Nephron progenitor cell (in vitro differentiated cells): ENCODE measurements around the gene SH3RF2.

Source experiments
- DNase-seq: peaks from one replicate; pipeline ENCODE4 v3.0.0; 2021
- H3K27ac Mint-ChIP-seq: 2 replicates; pipeline ENCODE4 v1.8.0; 2021; ENCODE audit warnings: mild to moderate bottlenecking, moderate library complexity, mixed read lengths
- H3K27me3 Mint-ChIP-seq: 2 replicates; pipeline ENCODE4 v1.8.0; 2021; ENCODE audit warnings: mild to moderate bottlenecking, low read depth, mixed read lengths; ENCODE audit not compliant: poor library complexity
- H3K36me3 Mint-ChIP-seq: 2 replicates; pipeline ENCODE4 v1.8.0; 2021; ENCODE audit warnings: low read depth, mixed read lengths
- H3K4me1 Mint-ChIP-seq: 2 replicates; pipeline ENCODE4 v1.8.0; 2021; ENCODE audit warnings: mixed read lengths
- H3K4me3 Mint-ChIP-seq: 2 replicates; pipeline ENCODE4 v1.8.0; 2021; ENCODE audit warnings: mild to moderate bottlenecking, moderate library complexity, mixed read lengths
- H3K9me3 Mint-ChIP-seq: 2 replicates; pipeline ENCODE4 v1.8.0; 2021; ENCODE audit warnings: mild to moderate bottlenecking, moderate library complexity, mixed read lengths
- CTCF ChIP-seq: fragments of 200-600 bp; sonication (generic); IDR thresholded peaks from 2 replicates; pipeline ENCODE4 v1.5.0; 2021; ENCODE audit warnings: antibody characterized with exemption

Gene SH3RF2

DNA sequence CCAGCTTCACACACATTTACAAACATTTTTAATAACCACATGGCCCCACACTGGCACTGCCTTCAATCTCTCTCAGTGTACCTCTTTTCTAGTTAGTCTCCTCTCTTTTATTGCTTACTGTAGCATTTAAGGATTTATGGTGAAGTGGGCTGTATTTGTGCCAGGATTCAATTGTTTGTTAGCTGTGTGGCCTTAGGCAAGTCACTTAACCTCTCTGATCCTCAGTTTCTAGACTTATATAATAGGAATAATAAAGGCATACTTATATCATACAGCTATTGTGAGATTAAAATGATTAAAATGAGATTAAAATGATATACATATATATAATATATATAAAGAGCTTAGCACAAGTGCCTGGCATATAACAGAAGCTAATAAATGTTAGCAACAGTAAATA lies 6.4 kb downstream of the SH3RF2 start:
- peaks cover under 1% of the 10 kb centered on the region for H3K27me3 Mint-ChIP-seq
- no peaks in the 10 kb centered on the region for H3K36me3 Mint-ChIP-seq
- no peak for DNase-seq
- no peak overlapping the region for H3K27ac Mint-ChIP-seq
- no peak for TF ChIP-seq CTCF
- H3K4me3 Mint-ChIP-seq, result no peak overlapping the region
- H3K4me1 Mint-ChIP-seq, result peaks cover 53% of the 10 kb centered on the region
- no peaks in the 10 kb centered on the region for H3K9me3 Mint-ChIP-seq

DNA sequence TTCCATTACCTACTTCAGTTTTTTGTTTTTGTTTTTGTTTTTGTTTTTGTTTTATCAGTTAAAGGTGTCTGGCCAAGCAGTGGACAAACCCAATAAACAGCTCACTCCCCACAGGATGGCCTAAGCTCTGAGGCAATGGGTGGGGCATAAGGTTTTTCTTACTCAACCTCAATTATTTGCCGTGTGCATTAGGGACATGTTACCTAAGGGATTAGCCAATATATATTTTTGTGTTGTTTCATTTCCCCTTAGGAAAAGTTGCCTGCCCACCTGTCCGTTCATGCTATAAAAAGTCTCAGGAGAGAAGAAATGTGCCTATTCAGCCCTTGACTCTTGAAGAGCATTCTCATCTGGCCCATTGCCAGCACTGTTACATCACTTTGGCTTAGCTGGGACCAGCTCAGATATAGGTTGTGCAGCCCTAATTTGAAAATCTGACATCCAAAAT lies 7.3 kb downstream of the SH3RF2 start:
- Mint-ChIP-seq H3K27me3 (no peaks in the 10 kb centered on the region), H3K27ac (no peak overlapping the region), H3K4me1 (peaks cover 43% of the 10 kb centered on the region), H3K36me3 (no peaks in the 10 kb centered on the region), H3K4me3 (no peak overlapping the region), H3K9me3 (no peaks in the 10 kb centered on the region)
- no peak for TF ChIP-seq CTCF
- no peak for DNase-seq

- Mint-ChIP-seq H3K4me3 (no peak overlapping the region), H3K27ac (no peak overlapping the region), H3K9me3 (no peaks in the 10 kb centered on the region), H3K27me3 (peaks cover 2% of the 10 kb centered on the region), H3K36me3 (no peaks in the 10 kb centered on the region), H3K4me1 (peaks cover 42% of the 10 kb centered on the region)
- no peak for TF ChIP-seq CTCF
- DNase-seq, result no peak
Observed at GRCh38 chr5:145944328-145944727, 8.0 kb downstream of the SH3RF2 start.

- DNase-seq, result no peak
- Mint-ChIP-seq H3K9me3 (no peaks in the 10 kb centered on the region), H3K4me3 (no peak overlapping the region), H3K36me3 (no peaks in the 10 kb centered on the region), H3K27ac (no peak overlapping the region), H3K4me1 (peaks cover 38% of the 10 kb centered on the region), H3K27me3 (peaks cover 2% of the 10 kb centered on the region)
- no peak for TF ChIP-seq CTCF
Observed at GRCh38 chr5:145945620-145946111, 9.3 kb downstream of the SH3RF2 start.

DNA sequence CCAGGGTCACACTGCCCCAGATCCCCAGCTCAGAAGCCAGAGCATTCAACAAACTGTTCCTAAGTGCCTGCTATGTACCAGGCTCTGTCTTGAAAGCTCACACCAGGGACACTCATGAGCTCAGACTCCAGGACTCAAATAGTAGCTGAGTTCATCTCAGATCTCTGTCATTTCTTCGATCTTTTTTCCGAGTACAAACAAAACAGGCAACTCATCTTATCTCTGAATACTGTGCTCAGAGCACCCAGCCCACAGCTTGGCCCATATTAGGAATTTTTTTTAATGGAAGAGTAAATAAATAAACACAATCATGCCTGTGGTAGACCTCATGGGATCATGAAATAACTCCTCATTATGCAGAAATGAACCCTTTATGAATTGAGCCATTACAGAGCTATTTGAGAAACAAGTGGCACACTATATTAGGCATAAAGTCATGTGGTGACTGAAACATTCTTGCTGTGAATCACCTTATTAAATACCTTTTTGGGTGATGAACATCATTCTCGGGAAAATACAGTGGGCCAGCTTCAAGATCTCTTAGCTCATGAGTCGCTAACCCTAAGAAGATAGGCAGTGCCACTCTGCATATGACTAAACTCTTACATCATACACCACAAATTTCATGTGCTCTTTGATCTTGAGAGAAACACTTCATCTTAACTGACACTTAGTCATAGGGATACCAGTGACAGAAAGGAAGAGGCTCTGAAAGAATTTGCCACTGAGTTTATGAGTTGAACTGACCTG lies 9.9 kb downstream of the SH3RF2 start:
- H3K4me3 Mint-ChIP-seq, result no peak overlapping the region

More for the DNA sequence above, 9.9 kb downstream of the SH3RF2 start:
- TF ChIP-seq CTCF, result no peak
- peaks cover 38% of the 10 kb centered on the region for H3K4me1 Mint-ChIP-seq
- H3K27me3 Mint-ChIP-seq, result peaks cover 2% of the 10 kb centered on the region
- no peak overlapping the region for H3K27ac Mint-ChIP-seq
- H3K36me3 Mint-ChIP-seq, result no peaks in the 10 kb centered on the region
- no peak for DNase-seq
- no peaks in the 10 kb centered on the region for H3K9me3 Mint-ChIP-seq
